K562 (cell line): ENCODE measurements around the gene KIF6. TPM values are rescaled to one million over a fixed set of nuclear protein-coding genes. Genes with fewer than 3 reads are reported as not detected.

ENCODE experiments used
- ATAC-seq: fragments of 200-7000 bp; cut with Tn5 transposase; 3 replicates; pipeline ENCODE4 v1.9.1; 2020; ENCODE audit warnings: moderate library complexity
- BruUV-seq: library from RNA; stranded (reverse); fragments of 400-500 nt; replicated peaks from 2 replicates; lab custom pipeline; 2021; lab: Mats Ljungman, UMichigan
- CTCF ChIA-PET: fragments of 300-600 bp; formaldehyde crosslinking; extraction: SDS; loops from one replicate; lab custom pipeline; 2021; ENCODE audit warnings: low intra/inter-chr PET ratio; lab: Yijun Ruan, JAX
- POLR2A ChIA-PET: fragments of 300-600, 350-650 bp; sonication (Branson Sonifier 250); formaldehyde crosslinking; extraction: SDS; loops from one replicate; lab custom pipeline; 2021; ENCODE audit warnings: antibody characterized with exemption, inconsistent platforms; lab: Yijun Ruan, JAX
- DNase-seq, 4 experiments: peaks; one replicate each; pipeline versions ENCODE4 v3.0.0 to v3.0.0-alpha.2; 2011 to 2018; ENCODE audit warnings: low spot score in 3 of 4, mixed read lengths in 3 of 4; ENCODE audit errors: extremely low read depth in 1 of 4
- FAIRE-seq: peaks from 2 replicates; lab custom pipeline; 2011; peaks lifted over from hg19 to GRCh38; lab: Jason Lieb, UNC
- H2AFZ ChIP-seq: 2 replicates; pipeline ENCODE4 v1.6.0; 2011; ENCODE audit warnings: low read depth, low read length, control low read depth, inconsistent platforms
- H3K27ac ChIP-seq: fragments of 200-600 bp; 3 replicates; pipeline ENCODE4 v1.8.0; 2011; ENCODE audit warnings: low read depth, mild to moderate bottlenecking, control low read depth, inconsistent platforms, low read length, moderate library complexity, mixed read lengths; ENCODE audit errors: extremely low read depth
- H3K27me3 ChIP-seq, 2 experiments: fragments of 300-600 bp in 1 of 2; 2 replicates in 1 of 2; 3 replicates in 1 of 2; pipeline versions ENCODE4 v1.6.0 to v1.8.0; 2011; ENCODE audit warnings: inconsistent platforms in 2 of 2, low read length in 2 of 2, mild to moderate bottlenecking in 1 of 2, mixed read lengths in 1 of 2, moderate library complexity in 1 of 2; ENCODE audit not compliant: control insufficient read depth in 2 of 2, insufficient read depth in 2 of 2
- H3K36me3 ChIP-seq: fragments of 300-600 bp; 3 replicates; pipeline ENCODE4 v1.8.0; 2011; ENCODE audit warnings: mild to moderate bottlenecking, low read length, inconsistent platforms; ENCODE audit not compliant: control insufficient read depth, insufficient read depth
- H3K4me1 ChIP-seq, 2 experiments: fragments of 200-600 bp in 1 of 2; replicated peaks in 1 of 2; 2 replicates in 1 of 2; 3 replicates in 1 of 2; pipeline versions ENCODE4 v1.5.1 to v1.8.0; 2011; ENCODE audit warnings: inconsistent platforms in 2 of 2, low read length in 2 of 2, mild to moderate bottlenecking in 1 of 2, mixed read lengths in 1 of 2, moderate library complexity in 1 of 2; ENCODE audit not compliant: control insufficient read depth in 2 of 2, insufficient read depth in 2 of 2
- H3K4me2 ChIP-seq: 2 replicates; pipeline ENCODE4 v1.6.1; 2011; ENCODE audit warnings: low read length, control low read depth, inconsistent platforms, mixed read lengths; ENCODE audit not compliant: insufficient read depth
- H3K4me3 ChIP-seq: fragments of 200-600 bp; sonication (generic), shearing (Covaris generic); 2 replicates; pipeline ENCODE4 v1.5.1; 2016; ENCODE audit warnings: control low read depth, inconsistent platforms
- H3K79me2 ChIP-seq: fragments of 200-600 bp; 3 replicates; pipeline ENCODE4 v1.8.0; 2011; ENCODE audit warnings: low read length, inconsistent platforms; ENCODE audit not compliant: control insufficient read depth, insufficient read depth
- H3K9ac ChIP-seq, 2 experiments: 2 replicates each; pipeline versions ENCODE4 v1.6.0 to v1.6.1; 2011; ENCODE audit warnings: low read depth in 2 of 2, low read length in 2 of 2, control low read depth in 1 of 2, inconsistent platforms in 1 of 2, mild to moderate bottlenecking in 1 of 2, mixed read lengths in 1 of 2; ENCODE audit not compliant: insufficient read depth in 1 of 2
- H3K9me1 ChIP-seq: one replicate; pipeline ENCODE4 v1.6.0; 2011; ENCODE audit warnings: inconsistent platforms, mild to moderate bottlenecking, low read length, moderate library complexity; ENCODE audit not compliant: control insufficient read depth, insufficient read depth
- H3K9me3 ChIP-seq: replicated peaks from 2 replicates; pipeline ENCODE4 v1.5.1; 2011; ENCODE audit warnings: low read depth, low read length, inconsistent platforms; ENCODE audit not compliant: control insufficient read depth, insufficient read depth
- H4K20me1 ChIP-seq: replicated peaks from 2 replicates; pipeline ENCODE4 v1.6.1; 2011; ENCODE audit warnings: low read length, inconsistent platforms, mixed read lengths; ENCODE audit not compliant: control insufficient read depth, insufficient read depth
- CUX1 ChIP-seq: fragments of 200-800 bp; sonication (Bioruptor generic); IDR thresholded peaks from 2 replicates; pipeline ENCODE4 v1.6.1; 2016; ENCODE audit warnings: missing genetic modification characterization, missing compliant biosample characterization
- FUS ChIP-seq: fragments of 200-400 bp; formaldehyde crosslinking; optimal IDR thresholded peaks from 2 replicates; pipeline ENCODE3; 2017; ENCODE audit warnings: low read depth, low read length
- KLF1 ChIP-seq: fragments of 450-650 bp; IDR thresholded peaks from 2 replicates; pipeline ENCODE4 v1.6.1; 2016; ENCODE audit warnings: missing genetic modification characterization, missing compliant biosample characterization
- PURB ChIP-seq: sonication (generic); formaldehyde crosslinking; IDR thresholded peaks from 2 replicates; pipeline ENCODE4 v1.9.0; 2021; ENCODE audit warnings: low read depth, mild to moderate bottlenecking, missing genetic modification reagents
- RBM14 ChIP-seq: fragments of 200-400 bp; formaldehyde crosslinking; IDR thresholded peaks from 2 replicates; pipeline ENCODE4 v1.6.1; 2018; ENCODE audit warnings: low read depth, mild to moderate bottlenecking, low read length, moderate library complexity, borderline replicate concordance; ENCODE audit not compliant: insufficient read depth
- in situ Hi-C: fragments of 300-500 bp; cut with MboI; formaldehyde crosslinking; loops from 4 replicates; pipeline ENCODE4 v1.15.0; 2018; ENCODE audit warnings: inconsistent platforms, mixed read lengths
- intact Hi-C: fragments of 100-400 bp; cut with micrococcal nuclease; formaldehyde crosslinking; loops from 2 replicates; pipeline ENCODE4 v1.14.2; 2022
- polyA plus RNA-seq, 8 experiments: library from polyadenylated mRNA; depleted of rRNA in 4 of 8; stranded (reverse) in 5 of 8; unstranded in 3 of 8; fragments of >200 nt; fragmentation: Nextera tagmentation in 2 of 8; fragmentation: Illumina TruSeq in 1 of 8; extraction: Ambion mirVana in 2 of 8; extraction: Trizol in 1 of 8; gene quantifications; 2 replicates each; pipeline versions ENCODE4 v1.2.1 to v1.2.3, GENCODE V29; 2011 to 2014; ENCODE audit warnings: inconsistent platforms in 1 of 8, missing spikeins in 1 of 8
- total RNA-seq, 7 experiments: library from RNA; depleted of rRNA in 6 of 7; stranded (reverse); fragments of >200 nt in 6 of 7; fragmentation: Illumina TruSeq in 2 of 7; extraction: Trizol in 2 of 7; gene quantifications; 2 replicates each; pipeline versions ENCODE4 v1.2.1 to v1.2.3, GENCODE V29; 2011 to 2021; ENCODE audit warnings: low replicate concordance in 1 of 7
- TF ChIP-seq, protein P1 (sequence below): sonication (generic); formaldehyde crosslinking; IDR thresholded peaks from 2 replicates; pipeline ENCODE4 v1.8.0; 2022; ENCODE audit warnings: mild to moderate bottlenecking, missing genetic modification reagents

The KIF6 gene
- total and polyA plus RNA-seq, 9 of the 15 experiments (the other 6 are each of a cell fraction or from before 2014, with no cell fraction given): not detected

DNA sequence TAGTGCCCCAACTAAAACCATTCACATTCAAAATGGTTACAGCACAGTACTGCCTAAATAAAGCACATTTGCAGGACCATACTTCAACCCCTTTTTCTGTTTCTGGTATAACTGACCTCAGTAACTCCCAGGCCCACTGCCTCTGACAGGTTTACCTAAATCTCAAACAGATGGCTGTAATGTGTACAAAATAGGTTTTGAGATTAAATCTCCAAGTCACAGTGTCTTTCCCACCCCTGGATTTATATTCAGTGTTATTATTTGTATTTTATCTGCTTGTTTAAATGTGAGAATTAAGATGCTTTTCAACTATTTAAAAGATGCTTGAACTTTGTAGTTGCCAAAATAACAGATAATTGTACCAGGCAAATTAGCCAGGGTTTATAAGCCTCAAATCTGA lies 4.7 kb upstream of the KIF6 start:
- CTCF ChIA-PET: no interaction called here
- DNase-seq: no peak
- BruUV-seq: no TSS peak
- Histone ChIP-seq H3K9ac (no peak overlapping the region), H4K20me1 (no peaks in the 10 kb centered on the region), H3K4me3 (no peak overlapping the region), H3K4me1 (peaks cover 0 to 9% of the 10 kb centered on the region in 2 experiments; a peak in 2 of 5 replicates), H3K9me3 (no peaks in the 10 kb centered on the region), H3K79me2 (no peaks in the 10 kb centered on the region), H3K4me2 (no peak overlapping the region), H3K36me3 (no peaks in the 10 kb centered on the region), H3K27ac (no peak overlapping the region), H3K9me1 (no peaks in the 10 kb centered on the region), H3K27me3 (no peaks in the 10 kb centered on the region), H2AFZ (no peak overlapping the region)
- no peak for FAIRE-seq
- POLR2A ChIA-PET: interaction anchor here (0.7 kb wide), 1 partner anchor 1495 kb away, joined by 3 read pairs; no protein-coding TSS in a partner anchor
- in situ Hi-C loops (no loop called here), intact Hi-C loops (no loop called here)
- TF ChIP-seq PURB (no peak), FUS (no peak), CUX1 (CRISPR knock-in tag) (no peak), KLF1 (tag) (no peak), RBM14 (no peak)
- TF ChIP-seq, protein P1, sequence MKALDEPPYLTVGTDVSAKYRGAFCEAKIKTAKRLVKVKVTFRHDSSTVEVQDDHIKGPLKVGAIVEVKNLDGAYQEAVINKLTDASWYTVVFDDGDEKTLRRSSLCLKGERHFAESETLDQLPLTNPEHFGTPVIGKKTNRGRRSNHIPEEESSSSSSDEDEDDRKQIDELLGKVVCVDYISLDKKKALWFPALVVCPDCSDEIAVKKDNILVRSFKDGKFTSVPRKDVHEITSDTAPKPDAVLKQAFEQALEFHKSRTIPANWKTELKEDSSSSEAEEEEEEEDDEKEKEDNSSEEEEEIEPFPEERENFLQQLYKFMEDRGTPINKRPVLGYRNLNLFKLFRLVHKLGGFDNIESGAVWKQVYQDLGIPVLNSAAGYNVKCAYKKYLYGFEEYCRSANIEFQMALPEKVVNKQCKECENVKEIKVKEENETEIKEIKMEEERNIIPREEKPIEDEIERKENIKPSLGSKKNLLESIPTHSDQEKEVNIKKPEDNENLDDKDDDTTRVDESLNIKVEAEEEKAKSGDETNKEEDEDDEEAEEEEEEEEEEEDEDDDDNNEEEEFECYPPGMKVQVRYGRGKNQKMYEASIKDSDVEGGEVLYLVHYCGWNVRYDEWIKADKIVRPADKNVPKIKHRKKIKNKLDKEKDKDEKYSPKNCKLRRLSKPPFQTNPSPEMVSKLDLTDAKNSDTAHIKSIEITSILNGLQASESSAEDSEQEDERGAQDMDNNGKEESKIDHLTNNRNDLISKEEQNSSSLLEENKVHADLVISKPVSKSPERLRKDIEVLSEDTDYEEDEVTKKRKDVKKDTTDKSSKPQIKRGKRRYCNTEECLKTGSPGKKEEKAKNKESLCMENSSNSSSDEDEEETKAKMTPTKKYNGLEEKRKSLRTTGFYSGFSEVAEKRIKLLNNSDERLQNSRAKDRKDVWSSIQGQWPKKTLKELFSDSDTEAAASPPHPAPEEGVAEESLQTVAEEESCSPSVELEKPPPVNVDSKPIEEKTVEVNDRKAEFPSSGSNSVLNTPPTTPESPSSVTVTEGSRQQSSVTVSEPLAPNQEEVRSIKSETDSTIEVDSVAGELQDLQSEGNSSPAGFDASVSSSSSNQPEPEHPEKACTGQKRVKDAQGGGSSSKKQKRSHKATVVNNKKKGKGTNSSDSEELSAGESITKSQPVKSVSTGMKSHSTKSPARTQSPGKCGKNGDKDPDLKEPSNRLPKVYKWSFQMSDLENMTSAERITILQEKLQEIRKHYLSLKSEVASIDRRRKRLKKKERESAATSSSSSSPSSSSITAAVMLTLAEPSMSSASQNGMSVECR: no peak
- ATAC-seq: no peak
